HepG2 (cell line): Measurements from ENCODE around the gene HCRT. TPM values are rescaled to one million over a fixed set of nuclear protein-coding genes. Genes with fewer than 3 reads are reported as not detected.

Source experiments
- ATAC-seq: fragments of 200-7000 bp; cut with Tn5 transposase; 3 replicates; pipeline ENCODE4 v1.9.1; 2020; ENCODE audit warnings: mild to moderate bottlenecking, moderate library complexity
- BruUV-seq: library from RNA; stranded (reverse); fragments of 400-500 nt; replicated peaks from 2 replicates; lab custom pipeline; 2021; lab: Mats Ljungman, UMichigan
- CTCF ChIA-PET: fragments of 300-600 bp; formaldehyde crosslinking; extraction: SDS; loops from one replicate; lab custom pipeline; 2021; ENCODE audit warnings: low total read pairs, inconsistent platforms, low intra/inter-chr PET ratio; lab: Yijun Ruan, JAX
- POLR2A ChIA-PET: fragments of 350-600 bp; sonication (Branson Sonifier 250); formaldehyde crosslinking; loops from one replicate; lab custom pipeline; 2020; ENCODE audit warnings: antibody characterized with exemption, inconsistent platforms; lab: Yijun Ruan, JAX
- DNase-seq: peaks from one replicate; pipeline ENCODE4 v3.0.0-alpha.2; 2015; ENCODE audit warnings: low spot score
- FAIRE-seq: peaks from 3 replicates; lab custom pipeline; 2011; peaks lifted over from hg19 to GRCh38; lab: Jason Lieb, UNC
- H2AFZ ChIP-seq: one replicate; pipeline ENCODE4 v1.6.1; 2011; ENCODE audit warnings: low read length, inconsistent platforms
- H3K27ac ChIP-seq: fragments of 300-600 bp; 3 replicates; pipeline ENCODE4 v1.8.0; 2011; ENCODE audit warnings: mixed run types, mild to moderate bottlenecking, mixed read lengths, low read length, inconsistent platforms; ENCODE audit not compliant: insufficient read depth; ENCODE audit errors: extremely low read length
- H3K27me3 ChIP-seq, 2 experiments: fragments of 200-600 bp in 1 of 2; 2 replicates in 1 of 2; 3 replicates in 1 of 2; pipeline versions ENCODE4 v1.6.0 to v1.8.0; 2011; ENCODE audit warnings: low read length in 2 of 2, mild to moderate bottlenecking in 2 of 2, moderate library complexity in 2 of 2, inconsistent platforms in 1 of 2; ENCODE audit not compliant: insufficient read depth in 2 of 2, control insufficient read depth in 1 of 2
- H3K36me3 ChIP-seq, 2 experiments: fragments of 200-600 bp in 1 of 2; replicated peaks in 1 of 2; 2 replicates in 1 of 2; 3 replicates in 1 of 2; pipeline versions ENCODE4 v1.5.1 to v1.8.0; 2011; ENCODE audit warnings: low read length in 2 of 2, inconsistent platforms in 1 of 2; ENCODE audit not compliant: insufficient read depth in 2 of 2, control insufficient read depth in 1 of 2
- H3K4me1 ChIP-seq: 2 replicates; pipeline ENCODE4 v1.5.1; 2012; ENCODE audit warnings: low read length, inconsistent platforms; ENCODE audit not compliant: insufficient read depth
- H3K4me2 ChIP-seq: 2 replicates; pipeline ENCODE4 v1.6.0; 2011; ENCODE audit warnings: low read depth, low read length, inconsistent platforms
- H3K4me3 ChIP-seq, 3 experiments: fragments of 200-600 bp in 1 of 3; sonication (generic), shearing (Covaris generic) in 1 of 3; replicated peaks in 1 of 3; 2 replicates each; pipeline ENCODE4 v1.5.1; 2011 to 2016; ENCODE audit warnings: low read length in 3 of 3, inconsistent platforms in 2 of 3, low read depth in 2 of 3, mild to moderate bottlenecking in 2 of 3, control low read depth in 1 of 3, mixed read lengths in 1 of 3; ENCODE audit not compliant: insufficient read depth in 1 of 3
- H3K79me2 ChIP-seq: one replicate; pipeline ENCODE4 v1.6.1; 2011; ENCODE audit warnings: low read length, inconsistent platforms; ENCODE audit not compliant: insufficient read depth
- H3K9ac ChIP-seq: 2 replicates; pipeline ENCODE4 v1.6.0; 2011; ENCODE audit warnings: mild to moderate bottlenecking, low read depth, low read length, inconsistent platforms; ENCODE audit not compliant: insufficient read depth
- H3K9me3 ChIP-seq: 2 replicates; pipeline ENCODE4 v1.5.1; 2012; ENCODE audit warnings: mild to moderate bottlenecking, low read length
- H4K20me1 ChIP-seq: 2 replicates; pipeline ENCODE4 v1.6.0; 2011; ENCODE audit warnings: inconsistent platforms, mild to moderate bottlenecking, low read length, moderate library complexity; ENCODE audit not compliant: insufficient read depth
- BRF2 ChIP-seq: sonication (generic); formaldehyde crosslinking; IDR thresholded peaks from 2 replicates; pipeline ENCODE4 v1.8.1; 2022; ENCODE audit warnings: mild to moderate bottlenecking, missing genetic modification reagents
- GABPB1 ChIP-seq: IDR thresholded peaks from 2 replicates; pipeline ENCODE4 v1.6.1; 2016; ENCODE audit warnings: mild to moderate bottlenecking, missing genetic modification reagents, moderate library complexity, missing compliant biosample characterization
- MEIS1 ChIP-seq: sonication (generic); formaldehyde crosslinking; IDR thresholded peaks from 2 replicates; pipeline ENCODE4 v1.9.0; 2021; ENCODE audit warnings: mild to moderate bottlenecking, missing genetic modification reagents, moderate library complexity, borderline replicate concordance
- SIN3A ChIP-seq: IDR thresholded peaks from 2 replicates; pipeline ENCODE4 v1.6.1; 2011; ENCODE audit warnings: low read depth, mild to moderate bottlenecking, control low read depth, low read length, borderline replicate concordance
- ZBTB26 ChIP-seq: IDR thresholded peaks from 2 replicates; pipeline ENCODE4 v1.6.1; 2016; ENCODE audit warnings: missing compliant biosample characterization, missing genetic modification reagents, borderline replicate concordance
- ZMYM2 ChIP-seq: sonication (generic); formaldehyde crosslinking; IDR thresholded peaks from 2 replicates; pipeline ENCODE4 v1.8.0; 2022; ENCODE audit warnings: mild to moderate bottlenecking, missing genetic modification reagents
- ZNF142 ChIP-seq: sonication (generic); formaldehyde crosslinking; IDR thresholded peaks from 2 replicates; pipeline ENCODE4 v1.4.0; 2020; ENCODE audit warnings: missing genetic modification reagents
- ZNF256 ChIP-seq: sonication (generic); formaldehyde crosslinking; conservative IDR thresholded peaks from 2 replicates; pipeline ENCODE4 v1.4.0; 2020; ENCODE audit warnings: missing genetic modification reagents
- ZNF343 ChIP-seq: sonication (generic); formaldehyde crosslinking; IDR thresholded peaks from 2 replicates; pipeline ENCODE4 v1.4.0; 2020; ENCODE audit warnings: mild to moderate bottlenecking, missing genetic modification reagents
- ZNF414 ChIP-seq: sonication (generic); formaldehyde crosslinking; IDR thresholded peaks from 2 replicates; pipeline ENCODE4 v1.5.0; 2020; ENCODE audit warnings: missing genetic modification reagents
- WGBS: methylation state at CpG from one replicate; pipeline ENCODE4 v1.1.6; 2017; ENCODE audit warnings: low lambda C conversion rate; 5-methylcytosine and 5-hydroxymethylcytosine counted together
- in situ Hi-C: cut with HindIII; loops from 2 replicates; pipeline ENCODE4 v1.10.0; 2017; ENCODE audit warnings: low pct_unique_long_range_greater_than_20kb; ENCODE audit not compliant: extremely low pct_ligation_motif_present
- intact Hi-C: fragments of 100-400 bp; cut with micrococcal nuclease; formaldehyde crosslinking; loops from one replicate; pipeline ENCODE4 v1.10.0; 2022; ENCODE audit not compliant: unreplicated experiment
- polyA plus RNA-seq, 8 experiments: library from polyadenylated mRNA; depleted of rRNA in 3 of 8; stranded (reverse) in 7 of 8; unstranded in 1 of 8; fragments of >200 nt; fragmentation: Illumina TruSeq in 4 of 8; extraction: Trizol in 4 of 8; gene quantifications; 2 replicates each; pipeline versions ENCODE4 v1.2.1 to v1.2.3, GENCODE V29; 2011 to 2016; ENCODE audit warnings: low read depth in 4 of 8, missing spikeins in 1 of 8, mixed read lengths in 1 of 8; ENCODE audit not compliant: insufficient read depth in 1 of 8
- total RNA-seq, 5 experiments: library from RNA; depleted of rRNA; stranded (reverse); fragments of >200 nt; fragmentation: Illumina TruSeq; extraction: Trizol; gene quantifications; 2 replicates each; pipeline ENCODE4 v1.2.3, GENCODE V29; 2016; ENCODE audit warnings: low read depth in 1 of 5

The HCRT gene
- total and polyA plus RNA-seq, 2 of the 13 experiments (the other 11 are each of a cell fraction or from before 2014, with no cell fraction given) = not detected

GRCh38 chr17:42159796-42160530 is 25.3 kb downstream of the HCRT start (continued):
- no peak for TF ChIP-seq ZBTB26 (CRISPR knock-in tag)
- TF ChIP-seq GABPB1 (CRISPR knock-in tag) = peak; percentile 78
- TF ChIP-seq SIN3A = no peak
- no peak for TF ChIP-seq MEIS1
- no peak for TF ChIP-seq ZNF343
- TF ChIP-seq BRF2 (CRISPR knock-in tag) = no peak

GRCh38 chr17:42155614-42156045 is 29.6 kb downstream of the HCRT start:
- peak overlapping the region; percentile 46 for H3K4me2 ChIP-seq
- FAIRE-seq = no peak
- BruUV-seq = no TSS peak
- DNase-seq = no peak
- no peaks in the 10 kb centered on the region for H3K9me3 ChIP-seq
- peaks cover 1 to 8% of the 10 kb centered on the region in 2 experiments; a peak in 2 of 5 replicates for H3K36me3 ChIP-seq
- ChIA-PET POLR2A (no interaction called here), CTCF (no interaction called here)
- no peak overlapping the region for H3K9ac ChIP-seq
- in situ Hi-C loops (no loop called here), intact Hi-C loops (loop anchor here (5.0 kb wide), 1 partner anchor 33 kb away; the partner anchor contains the start of genes HSPB9 and KAT2A)
- H4K20me1 ChIP-seq = peaks cover 5% of the 10 kb centered on the region; the same call in 1 of the 2 replicates
- peak overlapping the region in 1 of 3 experiments; percentile 39; a peak in 1 of 6 replicates for H3K4me3 ChIP-seq
- H2AFZ ChIP-seq = no peak overlapping the region
- H3K27ac ChIP-seq = no peak overlapping the region
- H3K4me1 ChIP-seq = peaks cover 56% of the 10 kb centered on the region
- ATAC-seq = no peak
- WGBS = 77% methylated on average over 17 of the region's 17 CpGs
- no peaks in the 10 kb centered on the region; a peak in 1 of 5 replicates for H3K27me3 ChIP-seq
- H3K79me2 ChIP-seq = peaks cover 38% of the 10 kb centered on the region
- TF ChIP-seq ZNF414 (CRISPR knock-in tag) (no peak), ZNF256 (no peak), ZMYM2 (CRISPR knock-in tag) (no peak), ZNF142 (CRISPR knock-in tag) (no peak)
